B cell (primary cell): ENCODE data around the gene SERTAD3. TPM values are rescaled to one million over a fixed set of nuclear protein-coding genes. Genes with fewer than 3 reads are reported as not detected.
A peak's percentile ranks its signal among the peaks of the same experiment; 100 is the strongest.

Experiments used
- ATAC-seq: fragments of 200-7000 bp; cut with Tn5 transposase; one replicate; pipeline ENCODE4 v1.10.0; 2021; ENCODE audit warnings: low read depth, mild to moderate bottlenecking, moderate number of reproducible peaks, moderate library complexity
- CTCF ChIA-PET: fragments of 350-600 bp; sonication (Branson Sonifier 250); formaldehyde crosslinking; loops from one replicate; lab custom pipeline; 2021; ENCODE audit warnings: antibody characterized with exemption, inconsistent platforms; lab: Charles Lee
- POLR2A ChIA-PET: fragments of 350-600 bp; sonication (Branson Sonifier 250); formaldehyde crosslinking; loops from one replicate; lab custom pipeline; 2021; ENCODE audit warnings: antibody characterized with exemption; lab: Charles Lee
- DNase-seq: peaks from one replicate; pipeline ENCODE4 v3.0.0; 2013
- H2AFZ ChIP-seq: 2 replicates; pipeline ENCODE4 v1.6.1; 2012; ENCODE audit warnings: mild to moderate bottlenecking, low read depth, low read length; ENCODE audit not compliant: insufficient read depth, poor library complexity, severe bottlenecking
- H3K27ac ChIP-seq, 2 donors: 1 replicate in 1 of 2; 2 replicates in 1 of 2; pipeline ENCODE4 v1.5.1; 2012 to 2013; ENCODE audit warnings: low read length in 2 of 2, mild to moderate bottlenecking in 2 of 2, moderate library complexity in 1 of 2
- H3K27me3 ChIP-seq, 4 experiments: fragments of 200-600 bp in 1 of 4; sonication (generic) in 1 of 4; replicated peaks in 1 of 4; 1 replicate in 2 of 4; 2 replicates in 2 of 4; pipeline versions ENCODE4 v1.6.1 to v1.7.0; 2013 to 2016; ENCODE audit warnings: low read length in 3 of 4, mild to moderate bottlenecking in 2 of 4, mixed read lengths in 1 of 4, moderate library complexity in 1 of 4; ENCODE audit not compliant: insufficient read depth in 4 of 4, control insufficient read depth in 3 of 4; ENCODE audit errors: control extremely low read depth in 1 of 4
- H3K36me3 ChIP-seq, 2 experiments: replicated peaks in 1 of 2; 1 replicate in 1 of 2; 2 replicates in 1 of 2; pipeline versions ENCODE4 v1.6.1 to v1.7.1; 2013; ENCODE audit warnings: low read length in 1 of 2; ENCODE audit not compliant: insufficient read depth in 2 of 2, control insufficient read depth in 1 of 2; ENCODE audit errors: control extremely low read depth in 1 of 2, extremely low read depth in 1 of 2
- H3K4me1 ChIP-seq, 2 donors: fragments of 200-600 bp in 1 of 2; sonication (generic) in 1 of 2; 1 replicate in 1 of 2; 2 replicates in 1 of 2; pipeline versions ENCODE4 v1.5.1 to v1.6.1; 2013 to 2017; ENCODE audit warnings: low read length in 2 of 2; ENCODE audit not compliant: control insufficient read depth in 2 of 2, insufficient read depth in 2 of 2
- H3K4me2 ChIP-seq: replicated peaks from 2 replicates; pipeline ENCODE3; 2012; ENCODE audit warnings: mild to moderate bottlenecking, low read depth, low read length; ENCODE audit not compliant: poor library complexity, severe bottlenecking
- H3K4me3 ChIP-seq, 5 experiments: fragments of 200-600 bp in 1 of 5; sonication (generic) in 1 of 5; 1 replicate in 3 of 5; 2 replicates in 2 of 5; pipeline versions ENCODE4 v1.5.1 to v1.7.0; 2011 to 2016; ENCODE audit warnings: low read length in 4 of 5, mild to moderate bottlenecking in 4 of 5, low read depth in 2 of 5, control low read depth in 1 of 5, moderate library complexity in 1 of 5; ENCODE audit not compliant: insufficient read depth in 1 of 5; ENCODE audit errors: control extremely low read depth in 1 of 5, extremely low read depth in 1 of 5
- H3K79me2 ChIP-seq: fragments of 200-600 bp; sonication (generic); one replicate; pipeline ENCODE4 v1.6.0; 2016; ENCODE audit warnings: low read length; ENCODE audit not compliant: control insufficient read depth, insufficient read depth
- H3K9ac ChIP-seq: fragments of 200-600 bp; sonication (generic); 2 replicates; pipeline ENCODE4 v1.6.1; 2017; ENCODE audit warnings: mild to moderate bottlenecking, low read length, moderate library complexity
- H3K9me3 ChIP-seq, 3 donors: one replicate each; pipeline versions ENCODE4 v1.6.1 to v1.7.1; 2013; ENCODE audit warnings: low read length in 2 of 3; ENCODE audit not compliant: control insufficient read depth in 2 of 3, insufficient read depth in 1 of 3; ENCODE audit errors: control extremely low read depth in 1 of 3
- H4K20me1 ChIP-seq: 2 replicates; pipeline ENCODE4 v1.6.0; 2012; ENCODE audit warnings: mild to moderate bottlenecking, low read length; ENCODE audit not compliant: insufficient read depth, control insufficient read depth, poor library complexity, severe bottlenecking
- H3K27ac Mint-ChIP-seq: one replicate; pipeline ENCODE4 v1.8.0; 2021; ENCODE audit warnings: mixed read lengths
- H3K27me3 Mint-ChIP-seq: one replicate; pipeline ENCODE4 v1.8.0; 2021; ENCODE audit warnings: mixed read lengths
- H3K4me1 Mint-ChIP-seq: one replicate; pipeline ENCODE4 v1.8.0; 2021; ENCODE audit warnings: mixed read lengths
- H3K4me3 Mint-ChIP-seq: one replicate; pipeline ENCODE4 v1.8.0; 2021; ENCODE audit warnings: mixed read lengths
- H3K9me3 Mint-ChIP-seq: one replicate; pipeline ENCODE4 v1.8.0; 2022; ENCODE audit warnings: mixed read lengths; ENCODE audit not compliant: insufficient read depth
- EZH2 ChIP-seq: IDR thresholded peaks from 2 replicates; pipeline ENCODE4 v1.6.1; 2012; ENCODE audit warnings: borderline replicate concordance, low read depth, mild to moderate bottlenecking, moderate library complexity, low read length; ENCODE audit not compliant: insufficient read depth, poor library complexity, severe bottlenecking
- WGBS: methylation state at CpG from one replicate; pipeline ENCODE4 v1.1.5; 2013; ENCODE audit warnings: missing lambda C conversion rate; ENCODE audit not compliant: insufficient coverage; 5-methylcytosine and 5-hydroxymethylcytosine counted together
- intact Hi-C: fragments of 100-400 bp; cut with micrococcal nuclease; formaldehyde crosslinking; loops from one replicate; pipeline ENCODE4 v1.10.0; 2022
- polyA plus RNA-seq: library from polyadenylated mRNA; depleted of rRNA; stranded (reverse); fragments of >200 nt; gene quantifications from 2 replicates; pipeline ENCODE4 v1.2.3, GENCODE V29; 2012
- total RNA-seq, 2 donors: library from RNA; stranded (reverse); fragments of 120-200 nt in 1 of 2; gene quantifications; 1 replicate in 1 of 2; 2 replicates in 1 of 2; pipeline versions ENCODE4 v1.2.3 to v1.2.4, GENCODE V29; 2013 to 2022
- TF ChIP-seq, protein P1 (sequence below): fragments of 200-600 bp; IDR thresholded peaks from one replicate; pipeline ENCODE4 v1.8.0; 2022; ENCODE audit warnings: antibody characterized with exemption, mild to moderate bottlenecking

The SERTAD3 gene
- total and polyA plus RNA-seq, 2 donors (not counting 1 experiment from before 2014, with no cell fraction given) = 41.6 to 43.9 TPM

DNA sequence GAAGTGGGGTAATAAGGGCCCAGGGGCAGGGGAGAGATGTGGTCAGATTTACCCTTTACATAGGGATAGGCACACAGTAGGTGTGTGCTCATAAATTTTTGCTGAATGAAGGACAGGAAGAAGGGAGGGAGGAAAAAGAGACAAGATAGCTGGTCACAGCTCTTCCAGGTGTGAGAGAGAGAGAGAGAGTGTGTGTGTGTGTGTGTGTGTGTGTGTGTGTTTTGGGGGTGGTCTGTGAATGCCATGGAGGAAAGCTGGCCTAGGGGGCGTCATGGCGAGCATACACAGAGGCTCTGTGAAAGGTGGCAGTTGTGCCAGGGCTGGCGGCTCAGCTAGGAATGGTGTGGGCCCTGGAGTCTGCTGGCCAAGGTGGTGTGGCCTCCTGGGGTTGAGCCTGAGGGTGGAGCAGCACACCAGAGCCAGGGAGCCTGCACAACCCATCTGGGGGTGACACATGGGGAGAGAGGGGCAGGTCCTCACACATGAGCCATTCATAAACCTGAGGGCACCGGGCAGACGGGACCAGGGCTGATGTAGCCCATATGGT, 25.0 kb downstream of the SERTAD3 start:
- Mint-ChIP-seq H3K27ac (no peak overlapping the region), H3K4me1 (peaks cover 17% of the 10 kb centered on the region)
- POLR2A ChIA-PET = no interaction called here

DNA sequence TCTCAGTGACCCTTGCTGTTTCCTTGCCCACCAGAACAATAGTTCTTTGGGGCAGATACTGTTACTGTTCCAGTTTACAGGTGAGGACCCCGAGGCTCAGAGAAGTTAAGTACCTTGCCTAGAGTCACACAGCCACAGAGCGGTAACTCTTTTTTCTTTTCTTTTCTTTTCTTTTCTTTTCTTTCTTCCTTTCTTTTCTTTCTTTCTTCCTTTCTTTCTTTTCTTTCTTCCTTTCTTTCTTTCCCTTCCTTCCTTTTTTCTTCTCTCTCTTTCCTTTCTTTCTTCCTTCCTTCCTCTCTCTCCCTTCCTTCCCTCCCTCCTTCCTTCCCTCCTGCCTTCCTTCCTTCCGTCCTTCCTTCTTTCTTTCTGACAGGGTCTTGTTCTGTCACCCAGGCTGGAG, 26.1 kb downstream of the SERTAD3 start:
- WGBS = 81% methylated on average over 3 of the region's 3 CpGs
- Histone ChIP-seq H3K79me2 (peaks cover 7% of the 10 kb centered on the region), H3K4me3 (no peak overlapping the region), H3K4me2 (no peak overlapping the region), H2AFZ (no peak overlapping the region), H3K36me3 (peaks cover 0 to 7% of the 10 kb centered on the region in 2 experiments), H3K27me3 (no peaks in the 10 kb centered on the region), H3K4me1 (peaks cover 9 to 15% of the 10 kb centered on the region in 2 donors), H4K20me1 (no peaks in the 10 kb centered on the region), H3K9me3 (no peaks in the 10 kb centered on the region), H3K27ac (no peak overlapping the region), H3K9ac (no peak overlapping the region)
- CTCF ChIA-PET = interaction anchor here (1.4 to 5.6 kb wide), 2 partner anchors 12 to 27 kb away, joined by 5 to 87 read pairs; partner anchors contain the start of gene SERTAD3
- TF ChIP-seq EZH2 = no peak
- ATAC-seq (no peak), DNase-seq (no peak)
- peaks cover 16% of the 10 kb centered on the region for H3K4me1 Mint-ChIP-seq
- no peak overlapping the region for H3K27ac Mint-ChIP-seq
- intact Hi-C loops = no loop called here
- H3K9me3 Mint-ChIP-seq = no peaks in the 10 kb centered on the region
- POLR2A ChIA-PET = no interaction called here
- no peak overlapping the region for H3K4me3 Mint-ChIP-seq
- no peaks in the 10 kb centered on the region for H3K27me3 Mint-ChIP-seq

More for the DNA sequence above, 25.0 kb downstream of the SERTAD3 start:
- no peaks in the 10 kb centered on the region for H4K20me1 ChIP-seq
- H3K79me2 ChIP-seq = peaks cover 16% of the 10 kb centered on the region
- intact Hi-C loops = no loop called here
- no peaks in the 10 kb centered on the region for H3K9me3 ChIP-seq
- H3K9ac ChIP-seq = no peak overlapping the region
- H3K27ac ChIP-seq = no peak overlapping the region
- Mint-ChIP-seq H3K4me3 (peak overlapping the region; percentile 19), H3K9me3 (no peaks in the 10 kb centered on the region), H3K27me3 (no peaks in the 10 kb centered on the region)
- whole genome bisulfite sequencing = 81% methylated on average over 5 of the region's 5 CpGs
- CTCF ChIA-PET = interaction anchor here (0.7 to 9.5 kb wide), 6 partner anchors 13 to 74 kb away, joined by 3 to 87 read pairs (median 16); partner anchors contain the start of genes BLVRB, SERTAD3 and SPTBN4
- no peak overlapping the region for H3K4me3 ChIP-seq
- peaks cover 9 to 20% of the 10 kb centered on the region in 2 donors for H3K4me1 ChIP-seq
- no peak for ATAC-seq
- no peaks in the 10 kb centered on the region for H3K27me3 ChIP-seq
- no peak for DNase-seq
- TF ChIP-seq EZH2 = no peak
- TF ChIP-seq, protein P1, sequence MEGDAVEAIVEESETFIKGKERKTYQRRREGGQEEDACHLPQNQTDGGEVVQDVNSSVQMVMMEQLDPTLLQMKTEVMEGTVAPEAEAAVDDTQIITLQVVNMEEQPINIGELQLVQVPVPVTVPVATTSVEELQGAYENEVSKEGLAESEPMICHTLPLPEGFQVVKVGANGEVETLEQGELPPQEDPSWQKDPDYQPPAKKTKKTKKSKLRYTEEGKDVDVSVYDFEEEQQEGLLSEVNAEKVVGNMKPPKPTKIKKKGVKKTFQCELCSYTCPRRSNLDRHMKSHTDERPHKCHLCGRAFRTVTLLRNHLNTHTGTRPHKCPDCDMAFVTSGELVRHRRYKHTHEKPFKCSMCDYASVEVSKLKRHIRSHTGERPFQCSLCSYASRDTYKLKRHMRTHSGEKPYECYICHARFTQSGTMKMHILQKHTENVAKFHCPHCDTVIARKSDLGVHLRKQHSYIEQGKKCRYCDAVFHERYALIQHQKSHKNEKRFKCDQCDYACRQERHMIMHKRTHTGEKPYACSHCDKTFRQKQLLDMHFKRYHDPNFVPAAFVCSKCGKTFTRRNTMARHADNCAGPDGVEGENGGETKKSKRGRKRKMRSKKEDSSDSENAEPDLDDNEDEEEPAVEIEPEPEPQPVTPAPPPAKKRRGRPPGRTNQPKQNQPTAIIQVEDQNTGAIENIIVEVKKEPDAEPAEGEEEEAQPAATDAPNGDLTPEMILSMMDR = no peak
- no peak overlapping the region for H3K4me2 ChIP-seq
- H2AFZ ChIP-seq = no peak overlapping the region
- H3K36me3 ChIP-seq = peaks cover 0 to 9% of the 10 kb centered on the region in 2 experiments
